H1 (cell line): ENCODE data around the gene ARMC5. TPM values are rescaled to one million over a fixed set of nuclear protein-coding genes. Genes with fewer than 3 reads are reported as not detected.

Experiments used
- CTBP2 ChIP-seq: IDR thresholded peaks from 2 replicates; pipeline ENCODE4 v1.7.0; 2011; ENCODE audit warnings: borderline replicate concordance, mild to moderate bottlenecking, moderate library complexity, mixed read lengths, low read length; ENCODE audit not compliant: insufficient read depth, insufficient read length
- EP300 ChIP-seq, 2 experiments: IDR thresholded peaks; 1 replicate in 1 of 2; 2 replicates in 1 of 2; pipeline ENCODE4 v1.6.1; 2011 to 2012; ENCODE audit warnings: low read depth in 2 of 2, low read length in 2 of 2, mild to moderate bottlenecking in 2 of 2, borderline replicate concordance in 1 of 2, inconsistent platforms in 1 of 2, moderate library complexity in 1 of 2
- KDM5A ChIP-seq: fragments of 200-600 bp; IDR thresholded peaks from 2 replicates; pipeline ENCODE4 v1.7.1; 2012; ENCODE audit warnings: mild to moderate bottlenecking, low read length, inconsistent platforms, mixed read lengths
- RAD21 ChIP-seq, 2 experiments: IDR thresholded peaks in 1 of 2; conservative IDR thresholded peaks in 1 of 2; 2 replicates each; pipeline ENCODE4 v1.6.1; 2011; ENCODE audit warnings: low read depth in 2 of 2, low read length in 2 of 2, improper control_type of control experiment in 1 of 2, inconsistent platforms in 1 of 2, mild to moderate bottlenecking in 1 of 2, moderate library complexity in 1 of 2
- TAF1 ChIP-seq: IDR thresholded peaks from 2 replicates; pipeline ENCODE4 v1.6.1; 2011; ENCODE audit warnings: mild to moderate bottlenecking, low read depth, low read length
- polyA plus RNA-seq, 7 experiments: library from polyadenylated mRNA; depleted of rRNA in 3 of 7; stranded (reverse) in 5 of 7; unstranded in 2 of 7; fragments of >200 nt in 5 of 7; fragments of 200-250 nt in 2 of 7; gene quantifications; 1 replicate in 5 of 7; 2 replicates in 1 of 7; 4 replicates in 1 of 7; pipeline versions ENCODE4 v1.2.1 to v1.2.3, GENCODE V29; 2011 to 2013; ENCODE audit warnings: missing spikeins in 2 of 7, mixed read lengths in 2 of 7
- total RNA-seq: library from RNA; stranded (reverse); fragmentation: NEBNext Ultra II Directional; extraction: Animal tissue kit (Norgen Biotek cat#: 25700); gene quantifications from 2 replicates; pipeline ENCODE4 v1.2.1, GENCODE V29; 2021
- TF ChIP-seq, protein P1 (sequence below): IDR thresholded peaks from 2 replicates; pipeline ENCODE4 v1.6.1; 2012; ENCODE audit warnings: inconsistent platforms

Gene ARMC5
- total and polyA plus RNA-seq, 2 of the 8 experiments (the other 6 are each of a cell fraction or from before 2014, with no cell fraction given): 7.8 to 8.7 TPM

DNA sequence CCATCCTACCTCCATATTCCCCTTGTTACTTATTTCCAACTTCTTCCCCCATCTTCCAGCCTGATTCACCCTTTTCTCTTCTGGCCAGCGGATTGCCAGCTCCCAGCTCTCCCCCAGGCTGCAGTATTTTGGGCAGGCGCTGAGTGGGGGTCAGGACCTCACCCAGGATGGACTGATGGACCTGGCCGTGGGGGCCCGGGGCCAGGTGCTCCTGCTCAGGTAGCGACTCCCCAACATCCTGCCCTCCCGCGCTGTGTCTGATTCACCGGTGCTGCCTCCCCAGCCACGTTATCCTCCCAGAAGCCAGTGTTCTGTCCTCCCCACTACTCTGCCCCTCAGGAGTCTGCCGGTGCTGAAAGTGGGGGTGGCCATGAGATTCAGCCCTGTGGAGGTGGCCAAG is 46.6 kb upstream of the ARMC5 start (continued):
- TF ChIP-seq CTBP2 (no peak), RAD21 (IDR thresholded peaks at IDR 0.05 in 1 of 2, conservative IDR thresholded peaks at IDR 0.05 in 1 of 2; ENCODE audit: low read depth in 2 of 2, low read length in 2 of 2) (no peak), TAF1 (no peak), EP300 (IDR thresholded peaks at IDR 0.05; ENCODE audit: borderline replicate concordance in 1 of 2, low read depth in 2 of 2, low read length in 2 of 2) (no peak), KDM5A (no peak)
- TF ChIP-seq, protein P1, sequence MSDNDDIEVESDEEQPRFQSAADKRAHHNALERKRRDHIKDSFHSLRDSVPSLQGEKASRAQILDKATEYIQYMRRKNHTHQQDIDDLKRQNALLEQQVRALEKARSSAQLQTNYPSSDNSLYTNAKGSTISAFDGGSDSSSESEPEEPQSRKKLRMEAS: no peak
